ENCODE data around the gene GLRB.
"Not testable (repeated sequence)": the region's sequence is repeated elsewhere in the genome, so short reads cannot be mapped to it uniquely, and the experiment has no call there.

GLRB gene

DNA sequence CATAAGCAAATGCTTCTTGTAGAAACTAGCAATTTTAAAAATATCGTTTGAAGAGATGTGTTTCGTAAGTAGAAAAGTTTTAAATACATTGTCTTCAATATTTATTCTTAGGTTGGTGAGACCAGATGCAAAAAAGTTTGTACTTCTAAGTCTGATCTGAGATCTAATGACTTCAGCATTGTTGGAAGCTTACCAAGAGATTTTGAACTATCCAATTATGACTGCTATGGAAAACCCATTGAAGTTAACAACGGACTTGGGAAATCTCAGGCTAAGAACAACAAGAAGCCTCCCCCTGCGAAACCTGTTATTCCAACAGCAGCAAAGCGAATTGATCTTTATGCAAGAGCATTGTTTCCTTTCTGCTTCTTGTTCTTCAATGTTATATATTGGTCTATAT, 94.4 kb downstream of the GLRB start:
- Mint-ChIP-seq H3K4me1 (ENCODE audit: low read depth) (no peaks in the 10 kb centered on the region), H3K9me3 (no peaks in the 10 kb centered on the region), H3K27me3 (no peaks in the 10 kb centered on the region), H3K27ac (no peak overlapping the region), H3K36me3 (ENCODE audit: low read depth) (no peaks in the 10 kb centered on the region), H3K4me3 (no peak overlapping the region)
- intact Hi-C loops (cut with micrococcal nuclease) = no loop called here

DNA sequence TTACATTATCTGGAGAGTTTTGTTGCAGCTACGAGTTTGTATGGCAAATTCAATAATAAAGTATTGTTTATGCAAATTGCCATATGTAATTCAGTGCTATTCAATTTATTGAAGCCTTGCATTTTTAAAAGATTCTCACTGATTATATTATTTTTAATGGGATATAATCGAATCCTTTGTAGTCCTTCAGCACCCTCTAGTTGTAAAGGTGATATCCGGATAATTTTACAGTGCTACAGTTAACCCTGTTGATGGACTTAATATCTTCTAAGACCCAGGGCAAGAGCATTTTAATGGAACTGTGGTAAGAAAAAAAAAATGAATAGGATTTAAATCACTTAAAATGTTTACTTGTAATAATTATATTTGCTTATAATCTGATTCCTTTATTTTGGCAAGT, 96.1 kb downstream of the GLRB start:
- Mint-ChIP-seq H3K27me3 (no peaks in the 10 kb centered on the region), H3K27ac (no peak overlapping the region), H3K9me3 (no peaks in the 10 kb centered on the region), H3K4me1 (ENCODE audit: low read depth) (no peaks in the 10 kb centered on the region), H3K36me3 (ENCODE audit: low read depth) (no peaks in the 10 kb centered on the region), H3K4me3 (no peak overlapping the region)
- intact Hi-C loops (cut with micrococcal nuclease) = no loop called here

DNA sequence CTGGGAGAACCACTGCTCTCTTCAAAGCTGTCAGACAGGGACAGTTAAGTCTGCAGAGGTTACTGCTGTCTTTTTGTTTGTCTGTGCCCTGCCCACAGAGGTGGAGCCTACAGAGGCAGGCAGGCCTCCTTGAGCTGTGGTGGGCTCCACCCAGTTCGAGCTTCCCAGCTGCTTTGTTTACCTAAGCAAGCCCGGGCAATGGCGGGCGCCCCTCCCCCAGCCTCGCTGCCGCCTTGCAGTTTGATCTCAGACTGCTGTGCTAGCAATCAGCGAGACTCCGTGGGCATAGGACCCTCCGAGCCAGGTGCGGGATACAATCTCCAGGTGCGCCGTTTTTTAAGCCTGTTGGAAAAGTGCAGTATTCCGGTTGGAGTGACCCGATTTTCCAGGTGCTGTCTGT, 104.3 kb downstream of the GLRB start:
- H3K9me3 Mint-ChIP-seq; H3K27ac Mint-ChIP-seq; H3K36me3 Mint-ChIP-seq (ENCODE audit: low read depth); H3K4me1 Mint-ChIP-seq (ENCODE audit: low read depth); intact Hi-C loops (cut with micrococcal nuclease); H3K27me3 Mint-ChIP-seq; H3K4me3 Mint-ChIP-seq: not testable (repeated sequence)

DNA sequence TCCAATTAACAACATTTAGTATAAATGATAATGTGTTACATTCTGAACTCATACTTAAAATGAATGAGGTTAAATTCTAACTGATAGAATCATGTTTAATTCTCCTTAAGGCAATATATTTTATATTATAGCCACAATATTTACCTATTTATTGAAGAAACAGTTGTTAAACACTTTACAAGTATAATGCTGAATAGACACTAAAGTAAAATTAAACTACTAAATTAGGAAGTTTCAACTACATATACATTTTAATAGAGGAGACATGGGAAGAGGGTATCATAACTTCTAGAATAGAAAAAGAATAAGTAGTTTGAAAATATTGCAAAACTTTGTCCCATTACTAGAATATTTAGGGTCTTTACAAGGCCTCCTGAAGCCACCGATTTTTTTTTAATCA, 108.3 kb downstream of the GLRB start:
- no peaks in the 10 kb centered on the region for H3K36me3 Mint-ChIP-seq (ENCODE audit: low read depth)
- no peaks in the 10 kb centered on the region for H3K9me3 Mint-ChIP-seq
- no peak overlapping the region for H3K27ac Mint-ChIP-seq
- peaks cover 1% of the 10 kb centered on the region for H3K27me3 Mint-ChIP-seq
- no peak overlapping the region for H3K4me3 Mint-ChIP-seq
- no peaks in the 10 kb centered on the region for H3K4me1 Mint-ChIP-seq (ENCODE audit: low read depth)
- intact Hi-C loops (cut with micrococcal nuclease) = no loop called here

DNA sequence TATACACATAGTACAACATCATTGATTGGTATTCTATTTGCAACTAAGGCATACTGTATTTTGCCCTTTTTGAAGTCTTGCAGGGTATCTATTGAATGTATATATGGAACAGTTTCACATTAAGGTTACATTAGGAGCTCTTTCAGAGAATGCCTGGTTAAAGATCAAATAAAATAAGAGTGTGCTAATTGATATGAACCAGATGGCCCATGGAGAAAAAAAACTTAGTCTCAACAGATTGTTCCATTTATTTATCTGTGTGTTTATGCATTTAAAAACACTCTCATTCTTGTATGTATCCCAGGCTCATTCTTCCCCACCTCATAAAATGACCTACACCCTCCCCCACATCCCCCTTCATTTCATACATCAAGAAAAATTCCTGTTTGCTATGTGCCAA, 109.4 kb downstream of the GLRB start:
- Mint-ChIP-seq H3K4me1 (ENCODE audit: low read depth) (no peaks in the 10 kb centered on the region), H3K27me3 (peaks cover 1% of the 10 kb centered on the region), H3K4me3 (no peak overlapping the region), H3K36me3 (ENCODE audit: low read depth) (no peaks in the 10 kb centered on the region), H3K9me3 (peaks cover 8% of the 10 kb centered on the region), H3K27ac (no peak overlapping the region)
- intact Hi-C loops (cut with micrococcal nuclease) = no loop called here

DNA sequence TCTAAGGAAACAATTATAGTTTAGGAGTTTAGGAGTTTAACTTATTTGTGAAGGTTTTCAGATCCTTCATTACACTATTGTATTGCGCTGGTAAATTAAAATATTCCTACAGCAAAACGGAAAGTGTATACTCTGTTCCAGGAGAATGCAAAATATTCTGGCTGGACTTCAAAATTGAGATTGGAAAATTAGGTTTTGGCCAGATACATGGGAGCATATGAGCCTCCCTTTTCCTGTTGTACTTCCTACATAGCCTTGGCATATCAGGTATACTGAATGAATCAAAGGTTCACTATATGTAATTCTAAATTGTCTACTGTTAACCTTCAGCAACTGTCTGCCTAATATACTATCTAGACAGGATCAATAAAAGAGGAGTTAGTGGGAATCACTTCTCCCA, 119.4 kb downstream of the GLRB start:
- intact Hi-C loops (cut with micrococcal nuclease) = no loop called here
- Mint-ChIP-seq H3K36me3 (ENCODE audit: low read depth) (no peaks in the 10 kb centered on the region), H3K9me3 (no peaks in the 10 kb centered on the region)

DNA sequence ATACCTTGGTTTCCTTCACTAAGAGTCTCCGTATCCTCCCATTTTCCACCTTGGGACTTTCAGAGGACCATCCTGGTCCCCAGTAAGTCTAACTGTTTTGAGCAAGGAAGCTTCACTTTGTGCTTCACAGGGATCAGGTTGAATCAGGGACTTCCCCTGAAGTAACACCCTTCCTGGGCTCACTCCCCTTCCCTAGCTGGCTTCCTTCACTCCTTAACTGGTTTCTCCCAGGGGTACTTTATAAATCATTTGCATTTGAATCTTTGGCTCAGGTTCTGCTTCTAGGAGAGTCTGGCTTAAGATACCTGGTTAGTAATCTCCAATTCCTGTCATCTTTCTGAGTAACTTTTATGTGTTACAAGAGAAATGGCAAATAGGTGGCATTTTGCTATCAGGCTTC, 120.1 kb downstream of the GLRB start:
- H3K4me1 Mint-ChIP-seq (ENCODE audit: low read depth) = no peaks in the 10 kb centered on the region
- H3K9me3 Mint-ChIP-seq = no peaks in the 10 kb centered on the region
- no peak overlapping the region for H3K27ac Mint-ChIP-seq
- intact Hi-C loops (cut with micrococcal nuclease) = no loop called here
- no peak overlapping the region for H3K4me3 Mint-ChIP-seq
- no peaks in the 10 kb centered on the region for H3K36me3 Mint-ChIP-seq (ENCODE audit: low read depth)
- H3K27me3 Mint-ChIP-seq = peaks cover 5% of the 10 kb centered on the region

More for the DNA sequence above, 119.4 kb downstream of the GLRB start:
- Mint-ChIP-seq H3K4me3 (no peak overlapping the region), H3K27ac (no peak overlapping the region), H3K4me1 (ENCODE audit: low read depth) (no peaks in the 10 kb centered on the region), H3K27me3 (peaks cover 5% of the 10 kb centered on the region)

DNA sequence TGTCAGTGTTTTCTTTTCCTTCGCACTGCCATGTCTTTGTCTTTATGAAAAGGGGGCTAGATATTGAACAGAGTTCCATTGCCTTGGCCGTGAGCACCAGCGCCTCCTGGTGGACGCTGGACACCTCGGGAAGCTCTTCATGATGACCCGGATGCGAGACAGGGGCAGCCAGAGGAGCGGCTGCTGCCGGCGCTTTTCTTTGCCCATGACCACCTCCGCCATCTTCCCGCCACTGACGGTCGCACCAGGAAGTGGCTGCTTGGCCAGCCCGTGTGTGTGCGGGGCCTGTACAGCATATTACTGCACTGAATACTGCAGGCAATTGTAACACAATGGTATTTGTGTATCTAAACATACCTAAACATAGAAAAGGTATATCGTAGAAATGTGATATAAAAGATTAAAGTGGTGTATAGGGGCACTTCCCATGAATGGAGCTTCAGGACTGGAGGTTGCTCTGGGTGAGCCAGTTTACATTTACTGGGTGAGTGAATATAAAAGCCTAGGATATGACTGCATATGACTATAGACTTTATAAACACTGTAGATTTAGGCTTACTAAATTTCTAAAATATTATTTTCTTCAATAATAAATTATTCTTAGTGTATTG, 128.8 kb downstream of the GLRB start:
- H3K27ac Mint-ChIP-seq = no peak overlapping the region
- no peak overlapping the region for H3K4me3 Mint-ChIP-seq
- H3K27me3 Mint-ChIP-seq = no peaks in the 10 kb centered on the region
- no peaks in the 10 kb centered on the region for H3K4me1 Mint-ChIP-seq (ENCODE audit: low read depth)
- H3K36me3 Mint-ChIP-seq (ENCODE audit: low read depth) = no peaks in the 10 kb centered on the region
- H3K9me3 Mint-ChIP-seq = no peaks in the 10 kb centered on the region
- intact Hi-C loops (cut with micrococcal nuclease) = loop anchor here (1.0 to 5.0 kb wide), 2 partner anchors 729 to 1247 kb away; no protein-coding TSS in a partner anchor

DNA sequence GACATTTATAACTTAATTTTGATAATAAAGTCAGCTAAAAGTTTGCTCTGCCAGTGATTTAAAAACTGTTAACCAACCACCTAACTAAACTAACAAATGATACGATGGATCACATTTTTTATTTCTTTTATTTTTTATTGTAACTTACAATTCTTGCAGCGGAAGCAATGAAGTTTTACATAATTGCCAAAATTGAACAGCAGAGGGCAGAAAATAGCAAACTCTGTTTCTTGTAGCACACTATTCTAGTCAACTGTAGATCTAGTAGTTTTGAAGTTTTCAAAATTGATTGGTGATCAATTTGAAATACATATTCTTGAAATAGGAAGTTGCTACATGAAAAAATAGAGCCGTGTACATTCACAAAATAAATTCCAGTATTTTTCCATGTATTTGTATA, 141.8 kb downstream of the GLRB start:
- intact Hi-C loops (cut with micrococcal nuclease) = loop anchor here (2.0 to 5.0 kb wide), 2 partner anchors 761 to 955 kb away; partner anchors contain the start of gene GASK1B
- Mint-ChIP-seq H3K27ac (no peak overlapping the region), H3K4me1 (ENCODE audit: low read depth) (peaks cover 11% of the 10 kb centered on the region), H3K4me3 (no peak overlapping the region), H3K36me3 (ENCODE audit: low read depth) (no peaks in the 10 kb centered on the region), H3K27me3 (peaks cover 37% of the 10 kb centered on the region), H3K9me3 (no peaks in the 10 kb centered on the region)

DNA sequence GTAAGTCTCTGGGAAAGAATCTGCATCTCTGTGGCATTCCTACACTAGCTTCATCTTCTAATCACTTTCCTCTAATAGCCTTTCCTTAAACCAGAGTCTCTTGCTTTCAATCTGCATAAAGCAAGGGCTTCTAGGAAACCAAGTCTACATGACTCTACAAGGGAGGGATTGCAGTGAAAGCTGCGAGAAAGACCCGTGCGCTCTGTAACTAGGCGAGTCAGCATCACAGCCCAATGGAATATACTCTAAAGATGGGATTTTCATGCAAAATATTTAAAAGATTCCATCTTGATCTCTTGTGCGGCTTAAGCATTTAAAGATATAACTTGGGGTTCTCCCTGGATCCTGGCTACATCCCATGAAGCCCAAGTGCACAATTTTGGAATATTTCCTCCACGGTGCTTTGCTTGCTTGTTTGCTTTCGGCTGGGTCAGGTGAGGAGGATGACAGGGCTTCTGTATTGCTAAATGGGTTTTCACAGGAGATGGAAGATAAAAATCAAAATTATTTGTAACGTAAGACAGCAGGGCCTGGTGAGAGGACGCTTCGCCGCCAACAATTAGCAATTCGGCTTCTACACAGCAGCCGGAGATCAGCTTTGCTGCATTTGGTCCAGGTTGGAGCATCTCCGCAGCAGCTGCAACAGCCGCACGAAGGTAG, 143.9 kb downstream of the GLRB start:
- Mint-ChIP-seq H3K4me1 (ENCODE audit: low read depth) (peaks cover 14% of the 10 kb centered on the region), H3K9me3 (no peaks in the 10 kb centered on the region), H3K4me3 (no peak overlapping the region), H3K27me3 (peaks cover 51% of the 10 kb centered on the region), H3K27ac (no peak overlapping the region), H3K36me3 (ENCODE audit: low read depth) (no peaks in the 10 kb centered on the region)
- intact Hi-C loops (cut with micrococcal nuclease) = loop anchor here (5.0 kb wide), 1 partner anchor 952 kb away; the partner anchor contains the start of gene GASK1B

DNA sequence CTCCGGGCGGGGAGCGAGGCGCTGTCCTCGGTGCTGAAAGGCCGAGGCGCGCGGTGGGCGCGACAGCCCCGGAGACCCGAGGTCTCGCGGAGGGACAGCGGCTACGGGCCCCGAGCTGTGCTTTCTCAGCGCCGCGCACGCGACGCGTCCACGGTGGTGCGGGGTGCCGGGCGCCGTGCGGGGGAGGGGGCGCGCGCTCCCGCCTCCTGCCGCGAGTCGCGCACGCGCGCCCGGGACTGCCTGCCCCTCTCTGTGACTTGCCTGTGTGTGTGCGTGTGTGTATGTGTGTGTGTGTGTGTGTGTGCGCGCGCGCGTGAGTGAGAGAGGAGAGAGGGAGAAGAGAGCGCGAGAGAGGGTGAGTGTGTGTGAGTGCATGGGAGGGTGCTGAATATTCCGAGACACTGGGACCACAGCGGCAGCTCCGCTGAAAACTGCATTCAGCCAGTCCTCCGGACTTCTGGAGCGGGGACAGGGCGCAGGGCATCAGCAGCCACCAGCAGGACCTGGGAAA, 144.5 kb downstream of the GLRB start, which contains the start of gene GRIA2:
GRIA2 (plus strand) TSS at position 358 of the 511 bp plus-strand sequence. CDS start 315 bp downstream, outside the sequence.
- H3K36me3 Mint-ChIP-seq (ENCODE audit: low read depth) = no peaks in the 10 kb centered on the region
- H3K27ac Mint-ChIP-seq = no peak within 1 kb of the TSS
- no peaks in the 10 kb centered on the region for H3K9me3 Mint-ChIP-seq
- H3K27me3 Mint-ChIP-seq = peaks cover 53% of the 10 kb centered on the region
- H3K4me1 Mint-ChIP-seq (ENCODE audit: low read depth) = peaks cover 14% of the 10 kb centered on the region
- peak within 1 kb of the TSS; percentile 47 for H3K4me3 Mint-ChIP-seq
- intact Hi-C loops (cut with micrococcal nuclease) = no loop called here

DNA sequence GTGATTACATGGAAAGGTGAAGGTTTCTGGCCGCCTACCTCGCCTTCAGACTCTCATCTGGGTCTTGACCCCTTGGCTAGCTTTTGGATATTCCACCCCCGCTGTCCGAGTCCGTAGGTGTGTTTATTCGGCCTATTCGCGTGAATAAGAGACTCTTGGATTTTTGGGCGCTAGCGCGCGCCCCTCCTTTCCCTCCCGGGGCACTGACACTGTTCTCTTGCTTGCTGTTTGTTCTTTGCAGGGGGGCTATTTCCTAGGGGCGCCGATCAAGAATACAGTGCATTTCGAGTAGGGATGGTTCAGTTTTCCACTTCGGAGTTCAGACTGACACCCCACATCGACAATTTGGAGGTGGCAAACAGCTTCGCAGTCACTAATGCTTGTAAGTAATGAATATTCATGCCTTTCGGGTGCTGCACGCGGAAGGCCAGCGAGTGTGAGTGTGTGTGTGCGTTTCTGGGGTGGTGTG, 145.5 kb downstream of the GLRB start:
- Mint-ChIP-seq H3K27ac (no peak overlapping the region), H3K4me1 (ENCODE audit: low read depth) (peaks cover 14% of the 10 kb centered on the region), H3K36me3 (ENCODE audit: low read depth) (no peaks in the 10 kb centered on the region), H3K27me3 (peaks cover 51% of the 10 kb centered on the region), H3K4me3 (peak overlapping the region; percentile 56), H3K9me3 (no peaks in the 10 kb centered on the region)
- intact Hi-C loops (cut with micrococcal nuclease) = no loop called here
